ENCODE results near the gene CYFIP2. TPM values are rescaled to one million over a fixed set of nuclear protein-coding genes. Genes with fewer than 3 reads are reported as not detected.

The CYFIP2 gene
- total RNA-seq, 2 donors from 2014 or later: 17.8 to 25.2 TPM

GRCh38 chr5:157280927-157281326 is 15.0 kb downstream of the CYFIP2 start:
- Histone ChIP-seq H3K27me3 (replicated peaks; ENCODE audit: insufficient read depth) (no peaks in the 10 kb centered on the region), H3K36me3 (no peaks in the 10 kb centered on the region), H3K9me3 (no peaks in the 10 kb centered on the region), H3K4me1 (replicated peaks) (no peaks in the 10 kb centered on the region), H3K27ac (no peak overlapping the region), H3K4me3 (no peak overlapping the region)
- 63% methylated on average over 3 of the region's 3 CpGs for WGBS
- TF ChIP-seq POLR2A (IDR thresholded peaks at IDR 0.05): no peak
- TF ChIP-seq POLR2AphosphoS5 (IDR thresholded peaks at IDR 0.05): no peak
- TF ChIP-seq, protein P1, sequence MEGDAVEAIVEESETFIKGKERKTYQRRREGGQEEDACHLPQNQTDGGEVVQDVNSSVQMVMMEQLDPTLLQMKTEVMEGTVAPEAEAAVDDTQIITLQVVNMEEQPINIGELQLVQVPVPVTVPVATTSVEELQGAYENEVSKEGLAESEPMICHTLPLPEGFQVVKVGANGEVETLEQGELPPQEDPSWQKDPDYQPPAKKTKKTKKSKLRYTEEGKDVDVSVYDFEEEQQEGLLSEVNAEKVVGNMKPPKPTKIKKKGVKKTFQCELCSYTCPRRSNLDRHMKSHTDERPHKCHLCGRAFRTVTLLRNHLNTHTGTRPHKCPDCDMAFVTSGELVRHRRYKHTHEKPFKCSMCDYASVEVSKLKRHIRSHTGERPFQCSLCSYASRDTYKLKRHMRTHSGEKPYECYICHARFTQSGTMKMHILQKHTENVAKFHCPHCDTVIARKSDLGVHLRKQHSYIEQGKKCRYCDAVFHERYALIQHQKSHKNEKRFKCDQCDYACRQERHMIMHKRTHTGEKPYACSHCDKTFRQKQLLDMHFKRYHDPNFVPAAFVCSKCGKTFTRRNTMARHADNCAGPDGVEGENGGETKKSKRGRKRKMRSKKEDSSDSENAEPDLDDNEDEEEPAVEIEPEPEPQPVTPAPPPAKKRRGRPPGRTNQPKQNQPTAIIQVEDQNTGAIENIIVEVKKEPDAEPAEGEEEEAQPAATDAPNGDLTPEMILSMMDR (IDR thresholded peaks at IDR 0.05): no peak
- DNase-seq (ENCODE audit: low spot score): no peak
- intact Hi-C loops (cut with DNase I): no loop called here

GRCh38 chr5:157282150-157282549 is 16.2 kb downstream of the CYFIP2 start:
- H3K4me1 ChIP-seq (replicated peaks): no peaks in the 10 kb centered on the region
- no peaks in the 10 kb centered on the region for H3K9me3 ChIP-seq
- H3K36me3 ChIP-seq: no peaks in the 10 kb centered on the region
- intact Hi-C loops (cut with DNase I): no loop called here
- H3K27ac ChIP-seq: no peak overlapping the region
- no peaks in the 10 kb centered on the region for H3K27me3 ChIP-seq (replicated peaks; ENCODE audit: insufficient read depth)
- H3K4me3 ChIP-seq: no peak overlapping the region
- TF ChIP-seq POLR2AphosphoS5 (IDR thresholded peaks at IDR 0.05): no peak
- TF ChIP-seq, protein P1 (IDR thresholded peaks at IDR 0.05): no peak
- no peak for TF ChIP-seq POLR2A (IDR thresholded peaks at IDR 0.05)
- no peak for DNase-seq (ENCODE audit: low spot score)

- Histone ChIP-seq H3K27ac (no peak overlapping the region), H3K9me3 (no peaks in the 10 kb centered on the region), H3K4me3 (no peak overlapping the region), H3K36me3 (no peaks in the 10 kb centered on the region), H3K27me3 (replicated peaks; ENCODE audit: insufficient read depth) (no peaks in the 10 kb centered on the region), H3K4me1 (replicated peaks) (no peaks in the 10 kb centered on the region)
- 76% methylated on average over 3 of the region's 3 CpGs for WGBS
- TF ChIP-seq, protein P1 (IDR thresholded peaks at IDR 0.05): no peak
- TF ChIP-seq POLR2AphosphoS5 (IDR thresholded peaks at IDR 0.05): no peak
- no peak for TF ChIP-seq POLR2A (IDR thresholded peaks at IDR 0.05)
- intact Hi-C loops (cut with DNase I): no loop called here
- no peak for DNase-seq (ENCODE audit: low spot score)
Observed at GRCh38 chr5:157283434-157283833, 17.5 kb downstream of the CYFIP2 start.

GRCh38 chr5:157284458-157285212 is 18.7 kb downstream of the CYFIP2 start:
- DNase-seq (ENCODE audit: low spot score): no peak
- Histone ChIP-seq H3K27ac (no peak overlapping the region), H3K36me3 (no peaks in the 10 kb centered on the region), H3K9me3 (no peaks in the 10 kb centered on the region), H3K4me3 (no peak overlapping the region), H3K27me3 (replicated peaks; ENCODE audit: insufficient read depth) (no peaks in the 10 kb centered on the region), H3K4me1 (replicated peaks) (no peaks in the 10 kb centered on the region)
- 90% methylated on average over 6 of the region's 6 CpGs for WGBS
- TF ChIP-seq, protein P1 (IDR thresholded peaks at IDR 0.05): no peak
- no peak for TF ChIP-seq POLR2AphosphoS5 (IDR thresholded peaks at IDR 0.05)
- no peak for TF ChIP-seq POLR2A (IDR thresholded peaks at IDR 0.05)
- intact Hi-C loops (cut with DNase I): no loop called here

Data from prostate gland (tissue), 2 donors.